Raji (cell line): Measurements from ENCODE around the gene ORMDL3.

ENCODE experiments used
- POLR2A ChIP-seq: IDR thresholded peaks from 2 replicates; pipeline ENCODE4 v1.6.1; 2011; ENCODE audit warnings: low read depth, low read length, control low read depth; ENCODE audit not compliant: insufficient read depth

The ORMDL3 gene

GRCh38 chr17:39933912-39934311 is 6.5 kb upstream of the ORMDL3 start:
- TF ChIP-seq POLR2A = no peak

- no peak for TF ChIP-seq POLR2A
Observed at GRCh38 chr17:39929646-39930407, 2.4 kb upstream of the ORMDL3 start.

- TF ChIP-seq POLR2A = no peak
Observed at GRCh38 chr17:39928858-39929645, 1.7 kb upstream of the ORMDL3 start.

- no peak for TF ChIP-seq POLR2A
Observed at GRCh38 chr17:39927929-39928857, 792 bp upstream of the ORMDL3 start.

GRCh38 chr17:39926588-39927100 is 757 bp downstream of the ORMDL3 start:
- TF ChIP-seq POLR2A = 0 out of 2 replicates have a peak, but pooled peaks have one; percentile 21

GRCh38 chr17:39926135-39926587 is 1.2 kb downstream of the ORMDL3 start:
- TF ChIP-seq POLR2A = no peak

GRCh38 chr17:39925282-39926134 is 1.9 kb downstream of the ORMDL3 start:
- TF ChIP-seq POLR2A = no peak

- TF ChIP-seq POLR2A = no peak
Observed at GRCh38 chr17:39924691-39925055, 2.7 kb downstream of the ORMDL3 start.

GRCh38 chr17:39923836-39924690 is 3.3 kb downstream of the ORMDL3 start:
- no peak for TF ChIP-seq POLR2A

GRCh38 chr17:39923230-39923629 is 4.2 kb downstream of the ORMDL3 start:
- no peak for TF ChIP-seq POLR2A

GRCh38 chr17:39922006-39922405 is 5.4 kb downstream of the ORMDL3 start:
- no peak for TF ChIP-seq POLR2A

GRCh38 chr17:39921323-39921722 is 6.1 kb downstream of the ORMDL3 start:
- no peak for TF ChIP-seq POLR2A
